ENCODE data around the gene PYGO1. TPM values are rescaled to one million over a fixed set of nuclear protein-coding genes. Genes with fewer than 3 reads are reported as not detected.
A peak's percentile ranks its signal among the peaks of the same experiment; 100 is the strongest.

PYGO1 gene
- total and polyA plus RNA-seq, 2 donors from 2014 or later, result 0.49 to 3.7 TPM

- intact Hi-C loops (cut with DNase I), result no loop called here
- no peaks in the 10 kb centered on the region for H3K27me3 ChIP-seq (ENCODE audit: control insufficient read depth, insufficient read depth, low read length)
- no peak overlapping the region for H3K27ac ChIP-seq (ENCODE audit: low read depth in 2 of 2, low read length in 2 of 2)
- H3K9ac ChIP-seq (ENCODE audit: low read length in 3 of 3), result no peak overlapping the region
- no peak for TF ChIP-seq CTCF (IDR thresholded peaks at IDR 0.05; ENCODE audit: borderline replicate concordance, extremely low read depth, insufficient read depth)
- DNase-seq (peak in 2 of 5 donors; percentile 38 to 40), FAIRE-seq (no peak)
- H3K9me3 ChIP-seq (ENCODE audit: control insufficient read depth in 2 of 3, insufficient read depth in 1 of 3, low read length in 3 of 3), result no peaks in the 10 kb centered on the region
- H3K4me1 ChIP-seq (ENCODE audit: control insufficient read depth in 2 of 3, insufficient read depth in 2 of 3, low read depth in 1 of 3, low read length in 3 of 3), result no peaks in the 10 kb centered on the region
- no peaks in the 10 kb centered on the region for H3K36me3 ChIP-seq (ENCODE audit: control insufficient read depth in 2 of 3, insufficient read depth in 3 of 3, low read length in 3 of 3)
- H3K4me3 ChIP-seq (ENCODE audit: low read length in 3 of 3), result no peak overlapping the region
These were observed 57.3 kb downstream of the PYGO1 start for GRCh38 chr15:55530861-55531313.

GRCh38 chr15:55528812-55529211 is 59.3 kb downstream of the PYGO1 start:
- H3K27me3 ChIP-seq (ENCODE audit: control insufficient read depth, insufficient read depth, low read length), result no peaks in the 10 kb centered on the region
- no peaks in the 10 kb centered on the region for H3K4me1 ChIP-seq (ENCODE audit: control insufficient read depth in 2 of 3, insufficient read depth in 2 of 3, low read depth in 1 of 3, low read length in 3 of 3)
- intact Hi-C loops (cut with DNase I), result no loop called here
- H3K27ac ChIP-seq (ENCODE audit: low read depth in 2 of 2, low read length in 2 of 2), result no peak overlapping the region
- no peak for FAIRE-seq
- H3K36me3 ChIP-seq (ENCODE audit: control insufficient read depth in 2 of 3, insufficient read depth in 3 of 3, low read length in 3 of 3), result no peaks in the 10 kb centered on the region
- H3K9me3 ChIP-seq (ENCODE audit: control insufficient read depth in 2 of 3, insufficient read depth in 1 of 3, low read length in 3 of 3), result no peaks in the 10 kb centered on the region
- H3K4me3 ChIP-seq (ENCODE audit: low read length in 3 of 3), result no peak overlapping the region
- H3K9ac ChIP-seq (ENCODE audit: low read length in 3 of 3), result no peak overlapping the region
- no peak for DNase-seq
- TF ChIP-seq CTCF (IDR thresholded peaks at IDR 0.05; ENCODE audit: borderline replicate concordance, extremely low read depth, insufficient read depth), result no peak

GRCh38 chr15:55527150-55527549 is 61.0 kb downstream of the PYGO1 start:
- Histone ChIP-seq H3K36me3 (ENCODE audit: control insufficient read depth in 2 of 3, insufficient read depth in 3 of 3, low read length in 3 of 3) (no peaks in the 10 kb centered on the region), H3K4me3 (ENCODE audit: low read length in 3 of 3) (no peak overlapping the region), H3K9me3 (ENCODE audit: control insufficient read depth in 2 of 3, insufficient read depth in 1 of 3, low read length in 3 of 3) (no peaks in the 10 kb centered on the region), H3K9ac (ENCODE audit: low read length in 3 of 3) (no peak overlapping the region), H3K27ac (ENCODE audit: low read depth in 2 of 2, low read length in 2 of 2) (no peak overlapping the region), H3K27me3 (ENCODE audit: control insufficient read depth, insufficient read depth, low read length) (no peaks in the 10 kb centered on the region), H3K4me1 (ENCODE audit: control insufficient read depth in 2 of 3, insufficient read depth in 2 of 3, low read depth in 1 of 3, low read length in 3 of 3) (no peaks in the 10 kb centered on the region)
- DNase-seq, result no peak
- no peak for FAIRE-seq
- no peak for TF ChIP-seq CTCF (IDR thresholded peaks at IDR 0.05; ENCODE audit: borderline replicate concordance, extremely low read depth, insufficient read depth)
- intact Hi-C loops (cut with DNase I), result no loop called here

GRCh38 chr15:55526559-55527036 is 61.5 kb downstream of the PYGO1 start:
- no peak overlapping the region for H3K9ac ChIP-seq (ENCODE audit: low read length in 3 of 3)
- intact Hi-C loops (cut with DNase I), result no loop called here
- H3K36me3 ChIP-seq (ENCODE audit: control insufficient read depth in 2 of 3, insufficient read depth in 3 of 3, low read length in 3 of 3), result no peaks in the 10 kb centered on the region
- peak; percentile 73 for TF ChIP-seq CTCF (IDR thresholded peaks at IDR 0.05; ENCODE audit: borderline replicate concordance, extremely low read depth, insufficient read depth)
- no peaks in the 10 kb centered on the region for H3K4me1 ChIP-seq (ENCODE audit: control insufficient read depth in 2 of 3, insufficient read depth in 2 of 3, low read depth in 1 of 3, low read length in 3 of 3)
- no peak overlapping the region for H3K4me3 ChIP-seq (ENCODE audit: low read length in 3 of 3)
- FAIRE-seq (no peak), DNase-seq (peak in 2 of 5 donors; percentile 17 to 27)
- no peaks in the 10 kb centered on the region for H3K27me3 ChIP-seq (ENCODE audit: control insufficient read depth, insufficient read depth, low read length)
- H3K27ac ChIP-seq (ENCODE audit: low read depth in 2 of 2, low read length in 2 of 2), result no peak overlapping the region
- no peaks in the 10 kb centered on the region for H3K9me3 ChIP-seq (ENCODE audit: control insufficient read depth in 2 of 3, insufficient read depth in 1 of 3, low read length in 3 of 3)

Data from kidney (tissue), 14 donors.